ENCODE data around the gene NDC1. TPM values are rescaled to one million over a fixed set of nuclear protein-coding genes. Genes with fewer than 3 reads are reported as not detected.

NDC1 gene
- total and polyA plus RNA-seq, 3 donors from 2014 or later, result 13.0 to 26.4 (median 22.2) TPM

DNA sequence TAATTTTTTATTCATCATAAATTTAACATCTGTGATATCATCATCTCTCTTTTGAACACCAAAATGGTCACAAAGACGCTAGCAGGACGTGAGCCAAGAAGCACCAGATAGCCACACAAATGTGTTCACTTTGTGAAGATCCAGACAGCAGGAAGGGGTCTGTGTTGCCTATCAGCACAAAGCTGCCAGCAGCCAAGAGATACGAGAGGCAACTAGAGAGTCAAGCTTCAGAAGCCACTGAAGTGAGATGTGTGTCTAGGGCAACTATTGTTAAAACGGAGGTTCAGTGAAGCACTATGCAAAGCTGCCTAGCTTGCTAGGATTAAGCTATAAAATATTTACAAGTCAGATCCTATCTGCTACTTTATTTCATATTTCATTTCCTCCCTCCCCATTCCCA lies 45.3 kb downstream of the NDC1 start:
- Histone ChIP-seq H3K36me3 (ENCODE audit: low read depth, missing control alignments) (no peaks in the 10 kb centered on the region), H3K4me1 (no peaks in the 10 kb centered on the region), H3K9me3 (no peaks in the 10 kb centered on the region), H3K27me3 (no peaks in the 10 kb centered on the region), H3K27ac (no peak overlapping the region), H3K4me3 (no peak overlapping the region)
- DNase-seq, result no peak
- 61 to 79% methylated on average over 4 of the region's 4 CpGs for WGBS, 2 donors
- intact Hi-C loops (cut with DNase I; ENCODE audit: low total_unique reads), result no loop called here
- no peak for TF ChIP-seq POLR2A (IDR thresholded peaks at IDR 0.05)
- TF ChIP-seq, protein P1, sequence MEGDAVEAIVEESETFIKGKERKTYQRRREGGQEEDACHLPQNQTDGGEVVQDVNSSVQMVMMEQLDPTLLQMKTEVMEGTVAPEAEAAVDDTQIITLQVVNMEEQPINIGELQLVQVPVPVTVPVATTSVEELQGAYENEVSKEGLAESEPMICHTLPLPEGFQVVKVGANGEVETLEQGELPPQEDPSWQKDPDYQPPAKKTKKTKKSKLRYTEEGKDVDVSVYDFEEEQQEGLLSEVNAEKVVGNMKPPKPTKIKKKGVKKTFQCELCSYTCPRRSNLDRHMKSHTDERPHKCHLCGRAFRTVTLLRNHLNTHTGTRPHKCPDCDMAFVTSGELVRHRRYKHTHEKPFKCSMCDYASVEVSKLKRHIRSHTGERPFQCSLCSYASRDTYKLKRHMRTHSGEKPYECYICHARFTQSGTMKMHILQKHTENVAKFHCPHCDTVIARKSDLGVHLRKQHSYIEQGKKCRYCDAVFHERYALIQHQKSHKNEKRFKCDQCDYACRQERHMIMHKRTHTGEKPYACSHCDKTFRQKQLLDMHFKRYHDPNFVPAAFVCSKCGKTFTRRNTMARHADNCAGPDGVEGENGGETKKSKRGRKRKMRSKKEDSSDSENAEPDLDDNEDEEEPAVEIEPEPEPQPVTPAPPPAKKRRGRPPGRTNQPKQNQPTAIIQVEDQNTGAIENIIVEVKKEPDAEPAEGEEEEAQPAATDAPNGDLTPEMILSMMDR (IDR thresholded peaks at IDR 0.05), result no peak

GRCh38 chr1:53787655-53788054 lies 50.4 kb downstream of the NDC1 start:
- 92 to 94% methylated on average over 3 of the region's 3 CpGs for WGBS, 2 donors
- TF ChIP-seq, protein P1 (IDR thresholded peaks at IDR 0.05), result no peak
- no peak for TF ChIP-seq POLR2A (IDR thresholded peaks at IDR 0.05)
- intact Hi-C loops (cut with DNase I; ENCODE audit: low total_unique reads), result no loop called here
- Histone ChIP-seq H3K27ac (no peak overlapping the region), H3K36me3 (ENCODE audit: low read depth, missing control alignments) (peaks cover 3% of the 10 kb centered on the region), H3K27me3 (no peaks in the 10 kb centered on the region), H3K4me3 (no peak overlapping the region), H3K4me1 (no peaks in the 10 kb centered on the region), H3K9me3 (no peaks in the 10 kb centered on the region)
- DNase-seq, result no peak

GRCh38 chr1:53783056-53783455 lies 55.0 kb downstream of the NDC1 start:
- TF ChIP-seq, protein P1 (IDR thresholded peaks at IDR 0.05), result no peak
- TF ChIP-seq POLR2A (IDR thresholded peaks at IDR 0.05), result no peak
- Histone ChIP-seq H3K4me1 (no peaks in the 10 kb centered on the region), H3K36me3 (ENCODE audit: low read depth, missing control alignments) (peaks cover 3% of the 10 kb centered on the region), H3K9me3 (no peaks in the 10 kb centered on the region), H3K27me3 (no peaks in the 10 kb centered on the region), H3K4me3 (no peak overlapping the region), H3K27ac (no peak overlapping the region)
- 85 to 97% methylated on average over 1 of the region's 1 CpG for WGBS, 2 donors
- intact Hi-C loops (cut with DNase I; ENCODE audit: low total_unique reads), result no loop called here
- no peak for DNase-seq

DNA sequence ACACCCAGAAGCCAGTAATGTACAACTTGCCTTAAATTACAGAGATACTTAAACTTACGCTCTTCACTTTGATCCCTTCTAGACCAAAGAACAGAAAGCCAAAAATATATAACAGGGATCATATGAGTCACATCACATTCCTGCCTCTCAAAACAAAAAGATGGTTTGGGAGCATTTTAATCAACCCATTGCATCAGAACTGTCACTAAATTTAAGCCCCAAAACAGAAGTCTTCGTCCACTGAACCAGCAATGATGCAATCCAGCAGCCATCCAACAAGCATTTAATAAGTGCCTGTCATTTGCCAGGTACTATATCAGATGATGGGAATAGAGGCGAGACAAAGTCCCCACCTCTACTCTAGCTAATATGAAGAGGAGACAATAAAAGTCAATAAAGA lies 56.4 kb downstream of the NDC1 start:
- WGBS, 2 donors, result 86 to 89% methylated on average over 3 of the region's 3 CpGs
- H3K4me3 ChIP-seq, result no peak overlapping the region
- TF ChIP-seq, protein P1 (IDR thresholded peaks at IDR 0.05), result no peak
- TF ChIP-seq POLR2A (IDR thresholded peaks at IDR 0.05), result no peak

DNA sequence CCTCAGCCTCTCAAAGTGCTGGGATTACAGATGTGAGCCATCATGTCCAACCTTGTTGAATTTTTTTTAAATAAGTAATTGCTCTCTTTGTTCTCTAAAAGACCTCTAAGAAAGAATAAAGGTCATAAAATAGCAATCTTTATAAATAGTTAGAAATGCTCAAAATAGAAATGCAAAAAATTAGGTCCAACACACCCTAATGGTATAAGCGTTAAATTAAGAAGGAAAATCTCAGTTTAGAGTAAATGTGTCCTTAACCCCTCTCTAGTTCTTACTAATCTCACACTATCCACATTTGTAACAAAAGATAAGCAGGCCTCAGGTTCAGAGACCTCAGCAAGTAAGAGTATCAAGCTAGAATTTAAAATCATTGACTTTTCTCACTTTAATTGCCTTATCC lies 60.8 kb downstream of the NDC1 start:
- H3K4me1 ChIP-seq, result no peaks in the 10 kb centered on the region
- no peaks in the 10 kb centered on the region for H3K9me3 ChIP-seq
- H3K27ac ChIP-seq, result no peak overlapping the region
- TF ChIP-seq, protein P1 (IDR thresholded peaks at IDR 0.05), result no peak
- no peak for TF ChIP-seq POLR2A (IDR thresholded peaks at IDR 0.05)
- WGBS, 2 donors, result 91 to 97% methylated on average over 1 of the region's 1 CpG
- no peak overlapping the region for H3K4me3 ChIP-seq
- no peak for DNase-seq
- intact Hi-C loops (cut with DNase I; ENCODE audit: low total_unique reads), result no loop called here
- no peaks in the 10 kb centered on the region for H3K36me3 ChIP-seq (ENCODE audit: low read depth, missing control alignments)
- H3K27me3 ChIP-seq, result no peaks in the 10 kb centered on the region

More for the DNA sequence above, 56.4 kb downstream of the NDC1 start:
- intact Hi-C loops (cut with DNase I; ENCODE audit: low total_unique reads), result no loop called here
- Histone ChIP-seq H3K27me3 (no peaks in the 10 kb centered on the region), H3K4me1 (no peaks in the 10 kb centered on the region), H3K9me3 (no peaks in the 10 kb centered on the region), H3K36me3 (ENCODE audit: low read depth, missing control alignments) (no peaks in the 10 kb centered on the region), H3K27ac (no peak overlapping the region)
- no peak for DNase-seq

Data from testis (tissue), 3 donors.